Fibroblast of gingiva (primary cell): ENCODE measurements around the gene RASSF9.

Experiments
- DNase-seq: peaks from one replicate; pipeline ENCODE4 v3.0.0-alpha.2; 2011; ENCODE audit warnings: low read depth

The RASSF9 gene

GRCh38 chr12:85836197-85837090, at the start of gene RASSF9:
RASSF9 (minus strand) TSS chr12:85836409; CDS start chr12:85836201, 208 bp downstream.
- peak; percentile 87 for DNase-seq

- DNase-seq: no peak
These were observed 47.6 kb upstream of the RASSF9 start for GRCh38 chr12:85883763-85884162.

GRCh38 chr12:85877459-85877858, 41.2 kb upstream of the RASSF9 start:
- DNase-seq: no peak

- DNase-seq: no peak
These were observed 37.8 kb upstream of the RASSF9 start, which contains the start of gene NTS for GRCh38 chr12:85874031-85874461. NTS (plus strand) TSS chr12:85874295; CDS start chr12:85874404, 109 bp downstream.

- peak; percentile 51 for DNase-seq
These were observed 36.4 kb upstream of the RASSF9 start for GRCh38 chr12:85872497-85873091.

GRCh38 chr12:85866986-85867776, 31.0 kb upstream of the RASSF9 start:
- peak; percentile 60 for DNase-seq

- DNase-seq: no peak
These were observed 29.7 kb upstream of the RASSF9 start for GRCh38 chr12:85865890-85866289.

- DNase-seq: no peak
These were observed 20.8 kb upstream of the RASSF9 start for GRCh38 chr12:85856966-85857365.

- DNase-seq: no peak
These were observed 19.1 kb upstream of the RASSF9 start for GRCh38 chr12:85855305-85855704.

- no peak for DNase-seq
These were observed 13.1 kb upstream of the RASSF9 start for GRCh38 chr12:85849344-85849743.

GRCh38 chr12:85843606-85844310, 7.5 kb upstream of the RASSF9 start:
- DNase-seq: no peak

GRCh38 chr12:85835426-85836196, 598 bp downstream of the RASSF9 start:
- peak; percentile 34 for DNase-seq

- DNase-seq: peak; percentile 40
These were observed 1.8 kb downstream of the RASSF9 start for GRCh38 chr12:85834378-85834777.

GRCh38 chr12:85833579-85833978, 2.6 kb downstream of the RASSF9 start:
- no peak for DNase-seq

- no peak for DNase-seq
These were observed 4.8 kb downstream of the RASSF9 start for GRCh38 chr12:85831327-85831990.

- no peak for DNase-seq
These were observed 6.8 kb downstream of the RASSF9 start for GRCh38 chr12:85829391-85829790.

- DNase-seq: no peak
These were observed 7.6 kb downstream of the RASSF9 start for GRCh38 chr12:85828576-85828975.

GRCh38 chr12:85825746-85826145, 10.5 kb downstream of the RASSF9 start:
- DNase-seq: no peak

GRCh38 chr12:85823436-85824180, 12.6 kb downstream of the RASSF9 start:
- peak; percentile 50 for DNase-seq

- DNase-seq: no peak
These were observed 14.4 kb downstream of the RASSF9 start for GRCh38 chr12:85821759-85822158.
